HCT116 (cell line): ENCODE results near the gene MN1. TPM values are rescaled to one million over a fixed set of nuclear protein-coding genes. Genes with fewer than 3 reads are reported as not detected.

ENCODE experiments used
- ATAC-seq: fragments of 200-7000 bp; cut with Tn5 transposase; 2 replicates; pipeline ENCODE4 v1.9.1; 2020; ENCODE audit warnings: mild to moderate bottlenecking, moderate library complexity
- BruUV-seq: library from RNA; stranded (reverse); fragments of 400-500 nt; replicated peaks from 2 replicates; lab custom pipeline; 2021; lab: Mats Ljungman, UMichigan
- CTCF ChIA-PET: fragments of 300-600 bp; sonication (Branson Sonifier 250); formaldehyde crosslinking; loops from one replicate; lab custom pipeline; 2021; ENCODE audit warnings: antibody characterized with exemption; lab: Charles Lee
- POLR2A ChIA-PET: fragments of 300-600, 350-600 bp; sonication (Branson Sonifier 250); formaldehyde crosslinking; loops from one replicate; lab custom pipeline; 2021; ENCODE audit warnings: antibody characterized with exemption; lab: Charles Lee
- RAD21 ChIA-PET, 2 experiments: fragments of 300-600 bp; sonication (Branson Sonifier 250); formaldehyde crosslinking; loops; one replicate each; lab custom pipeline; 2023; ENCODE audit warnings: low total read pairs in 2 of 2; ENCODE audit not compliant: uncharacterized antibody in 2 of 2, unreplicated experiment in 2 of 2, low non-redundant PET in 1 of 2; lab: Charles Lee
- DNase-seq: peaks from one replicate; pipeline ENCODE4 v3.0.0-alpha.2; 2010; ENCODE audit warnings: low read depth, low spot score
- H2AFZ ChIP-seq: fragments of 200-600 bp; shearing (Covaris generic), sonication (generic); 2 replicates; pipeline ENCODE4 v1.6.1; 2017; ENCODE audit warnings: low read depth, mixed run types, mixed read lengths, antibody characterized with exemption, low read length; ENCODE audit not compliant: poor library complexity, severe bottlenecking
- H3K27ac ChIP-seq: 2 replicates; pipeline ENCODE4 v1.5.1; 2012; ENCODE audit warnings: low read depth, low read length
- H3K27me3 ChIP-seq: fragments of 200-600 bp; sonication (generic); 2 replicates; pipeline ENCODE4 v1.6.1; 2016; ENCODE audit warnings: mixed run types, low read length, mixed read lengths; ENCODE audit not compliant: insufficient read depth
- H3K36me3 ChIP-seq, 2 experiments: fragments of 200-500 bp in 1 of 2; fragments of 200-600 bp in 1 of 2; sonication (Bioruptor generic) in 1 of 2; sonication (generic) in 1 of 2; 2 replicates each; pipeline versions ENCODE4 v1.5.1 to v1.6.1; 2014 to 2016; ENCODE audit warnings: low read length in 2 of 2, inconsistent platforms in 1 of 2, mixed read lengths in 1 of 2, mixed run types in 1 of 2; ENCODE audit not compliant: insufficient read depth in 2 of 2, control insufficient read depth in 1 of 2
- H3K4me1 ChIP-seq, 2 experiments: fragments of 200-600 bp in 1 of 2; sonication (generic) in 1 of 2; 2 replicates each; pipeline versions ENCODE4 v1.5.1 to v1.6.1; 2012 to 2017; ENCODE audit warnings: low read length in 2 of 2, inconsistent platforms in 1 of 2, mild to moderate bottlenecking in 1 of 2, mixed read lengths in 1 of 2, mixed run types in 1 of 2, moderate library complexity in 1 of 2; ENCODE audit not compliant: insufficient read depth in 2 of 2, control insufficient read depth in 1 of 2
- H3K4me2 ChIP-seq: fragments of 200-600 bp; sonication (generic); 2 replicates; pipeline ENCODE4 v1.6.1; 2017; ENCODE audit warnings: mixed run types, low read length, mixed read lengths
- H3K4me3 ChIP-seq, 2 experiments: fragments of 200-600 bp in 1 of 2; sonication (generic) in 1 of 2; replicated peaks in 1 of 2; 2 replicates each; pipeline ENCODE4 v1.5.1; 2011 to 2016; ENCODE audit warnings: low read length in 2 of 2, control low read depth in 1 of 2, low read depth in 1 of 2, mild to moderate bottlenecking in 1 of 2, mixed read lengths in 1 of 2, mixed run types in 1 of 2
- H3K79me2 ChIP-seq: fragments of 200-600 bp; sonication (generic); 2 replicates; pipeline ENCODE4 v1.6.1; 2017; ENCODE audit warnings: mild to moderate bottlenecking, mixed run types, low read length, moderate library complexity, mixed read lengths; ENCODE audit not compliant: insufficient read depth
- H3K9ac ChIP-seq: fragments of 200-600 bp; sonication (generic); 2 replicates; pipeline ENCODE4 v1.6.1; 2016; ENCODE audit warnings: low read length, mixed read lengths
- H3K9me2 ChIP-seq: fragments of 200-600 bp; sonication (generic), shearing (Covaris generic); 2 replicates; pipeline ENCODE4 v1.6.1; 2017; ENCODE audit warnings: mixed run types, mild to moderate bottlenecking, moderate library complexity; ENCODE audit not compliant: insufficient read depth
- H3K9me3 ChIP-seq, 2 experiments: fragments of 200-500 bp in 1 of 2; fragments of 200-600 bp in 1 of 2; sonication (Bioruptor generic) in 1 of 2; sonication (generic) in 1 of 2; 2 replicates each; pipeline ENCODE4 v1.6.1; 2014 to 2017; ENCODE audit warnings: low read length in 2 of 2, mixed read lengths in 2 of 2, inconsistent platforms in 1 of 2, low read depth in 1 of 2, mild to moderate bottlenecking in 1 of 2, mixed run types in 1 of 2, moderate library complexity in 1 of 2; ENCODE audit not compliant: control insufficient read depth in 1 of 2, insufficient read depth in 1 of 2
- H4K20me1 ChIP-seq: fragments of 200-600 bp; sonication (generic), shearing (Covaris generic); 2 replicates; pipeline ENCODE4 v1.6.1; 2017; ENCODE audit warnings: mixed run types, mild to moderate bottlenecking, moderate library complexity; ENCODE audit not compliant: insufficient read depth
- CBX3 ChIP-seq: IDR thresholded peaks from 2 replicates; pipeline ENCODE4 v1.6.1; 2012; ENCODE audit warnings: low read depth
- CEBPB ChIP-seq: IDR thresholded peaks from 2 replicates; pipeline ENCODE4 v1.6.1; 2012; ENCODE audit warnings: low read depth
- EZH2 ChIP-seq: fragments of 200-600 bp; sonication (generic); IDR thresholded peaks from 2 replicates; pipeline ENCODE4 v1.6.1; 2017; ENCODE audit warnings: antibody characterized with exemption, mixed run types
- EZH2phosphoT487 ChIP-seq: fragments of 200-600 bp; IDR thresholded peaks from 2 replicates; pipeline ENCODE4 v1.6.1; 2018; ENCODE audit warnings: antibody characterized with exemption, borderline replicate concordance
- FOSL1 ChIP-seq: IDR thresholded peaks from 2 replicates; pipeline ENCODE4 v1.6.1; 2012; ENCODE audit warnings: low read depth
- JUND ChIP-seq: IDR thresholded peaks from 2 replicates; pipeline ENCODE4 v1.6.1; 2012
- POLR2A ChIP-seq: IDR thresholded peaks from 2 replicates; pipeline ENCODE4 v1.7.0; 2011; ENCODE audit warnings: borderline replicate concordance; ENCODE audit not compliant: insufficient read depth, insufficient read length; ENCODE audit errors: extremely low read depth
- POLR2AphosphoS5 ChIP-seq: IDR thresholded peaks from 2 replicates; pipeline ENCODE4 v1.6.1; 2011; ENCODE audit warnings: mild to moderate bottlenecking, low read depth, low read length, moderate library complexity
- RAD21 ChIP-seq: IDR thresholded peaks from 2 replicates; pipeline ENCODE4 v1.6.1; 2012; ENCODE audit warnings: low read depth, mild to moderate bottlenecking
- SP1 ChIP-seq: IDR thresholded peaks from 2 replicates; pipeline ENCODE4 v1.6.1; 2012; ENCODE audit warnings: low read depth
- SRF ChIP-seq: IDR thresholded peaks from 2 replicates; pipeline ENCODE4 v1.6.1; 2012; ENCODE audit warnings: low read depth
- ZFX ChIP-seq: fragments of 450-650 bp; IDR thresholded peaks from 2 replicates; pipeline ENCODE4 v1.6.1; 2017
- ZNF274 ChIP-seq: fragments of 200-500 bp; sonication (Bioruptor generic); IDR thresholded peaks from 2 replicates; pipeline ENCODE4 v1.6.1; 2014; ENCODE audit warnings: mild to moderate bottlenecking, low read depth, low read length, inconsistent platforms
- intact Hi-C: fragments of 100-400 bp; cut with micrococcal nuclease; formaldehyde crosslinking; loops from 2 replicates; pipeline ENCODE4 v1.10.0; 2022
- total RNA-seq: library from RNA; stranded (reverse); gene quantifications from one replicate; pipeline ENCODE4 v1.2.1, GENCODE V29; 2021; ENCODE audit not compliant: unreplicated experiment
- TF ChIP-seq, protein P1 (sequence below): IDR thresholded peaks from 2 replicates; pipeline ENCODE4 v1.6.1; 2012
- TF ChIP-seq, protein P2 (sequence below): IDR thresholded peaks from 2 replicates; pipeline ENCODE4 v1.6.1; 2011; ENCODE audit warnings: mild to moderate bottlenecking, low read length, moderate library complexity; ENCODE audit not compliant: insufficient replicate concordance; ENCODE audit errors: extremely low read depth
- TF ChIP-seq, protein P3 (sequence below): IDR thresholded peaks from 2 replicates; pipeline ENCODE4 v1.6.1; 2012
- TF ChIP-seq, protein P4 (sequence below), 3 experiments: fragments of 200-600 bp in 1 of 3; sonication (generic) in 1 of 3; IDR thresholded peaks in 2 of 3; conservative IDR thresholded peaks in 1 of 3; 2 replicates each; pipeline ENCODE4 v1.5.1; 2012 to 2017; ENCODE audit warnings: low read depth in 2 of 3, low read length in 2 of 3, antibody characterized with exemption in 1 of 3, borderline replicate concordance in 1 of 3, control low read depth in 1 of 3, mild to moderate bottlenecking in 1 of 3, mixed read lengths in 1 of 3, mixed run types in 1 of 3, moderate library complexity in 1 of 3; ENCODE audit not compliant: insufficient read depth in 1 of 3

The MN1 gene
- total RNA-seq, 1 experiment from 2014 or later, result 2.9 TPM

DNA sequence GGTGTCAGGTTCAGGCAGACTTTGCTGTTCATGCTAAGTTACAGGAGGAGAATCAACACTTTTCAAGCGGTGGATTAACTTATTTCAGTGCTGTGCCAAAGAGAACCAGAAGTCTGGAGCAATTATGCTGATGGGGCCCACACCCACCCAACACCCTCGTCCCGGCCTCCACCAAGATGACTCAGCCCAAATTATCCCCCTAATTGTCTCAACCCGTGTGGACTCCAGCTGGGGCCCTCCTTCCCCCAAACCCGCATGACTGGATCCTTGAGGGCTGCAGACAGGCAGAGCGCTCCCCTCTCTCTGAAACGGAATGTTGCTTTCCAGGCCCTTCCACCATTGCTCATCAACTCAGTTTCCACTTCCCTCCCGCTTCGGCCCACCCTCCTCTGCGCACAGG is 34.6 kb upstream of the MN1 start:
- Histone ChIP-seq H3K4me2 (no peak overlapping the region), H3K9me3 (no peaks in the 10 kb centered on the region), H3K79me2 (no peaks in the 10 kb centered on the region), H4K20me1 (no peaks in the 10 kb centered on the region), H3K4me1 (no peaks in the 10 kb centered on the region), H3K27me3 (no peaks in the 10 kb centered on the region), H3K9me2 (no peaks in the 10 kb centered on the region), H3K9ac (no peak overlapping the region), H3K36me3 (no peaks in the 10 kb centered on the region), H2AFZ (no peak overlapping the region), H3K27ac (no peak overlapping the region), H3K4me3 (no peak overlapping the region)
- CTCF ChIA-PET, result no interaction called here
- RAD21 ChIA-PET, result no interaction called here
- TF ChIP-seq FOSL1 (no peak), EZH2phosphoT487 (no peak), ZFX (no peak), SP1 (no peak), RAD21 (no peak), POLR2A (no peak), CEBPB (no peak), EZH2 (no peak), JUND (no peak), POLR2AphosphoS5 (no peak), SRF (no peak), CBX3 (no peak), ZNF274 (no peak)
- TF ChIP-seq, protein P1, sequence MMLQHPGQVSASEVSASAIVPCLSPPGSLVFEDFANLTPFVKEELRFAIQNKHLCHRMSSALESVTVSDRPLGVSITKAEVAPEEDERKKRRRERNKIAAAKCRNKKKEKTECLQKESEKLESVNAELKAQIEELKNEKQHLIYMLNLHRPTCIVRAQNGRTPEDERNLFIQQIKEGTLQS, result no peak
- TF ChIP-seq, protein P2, sequence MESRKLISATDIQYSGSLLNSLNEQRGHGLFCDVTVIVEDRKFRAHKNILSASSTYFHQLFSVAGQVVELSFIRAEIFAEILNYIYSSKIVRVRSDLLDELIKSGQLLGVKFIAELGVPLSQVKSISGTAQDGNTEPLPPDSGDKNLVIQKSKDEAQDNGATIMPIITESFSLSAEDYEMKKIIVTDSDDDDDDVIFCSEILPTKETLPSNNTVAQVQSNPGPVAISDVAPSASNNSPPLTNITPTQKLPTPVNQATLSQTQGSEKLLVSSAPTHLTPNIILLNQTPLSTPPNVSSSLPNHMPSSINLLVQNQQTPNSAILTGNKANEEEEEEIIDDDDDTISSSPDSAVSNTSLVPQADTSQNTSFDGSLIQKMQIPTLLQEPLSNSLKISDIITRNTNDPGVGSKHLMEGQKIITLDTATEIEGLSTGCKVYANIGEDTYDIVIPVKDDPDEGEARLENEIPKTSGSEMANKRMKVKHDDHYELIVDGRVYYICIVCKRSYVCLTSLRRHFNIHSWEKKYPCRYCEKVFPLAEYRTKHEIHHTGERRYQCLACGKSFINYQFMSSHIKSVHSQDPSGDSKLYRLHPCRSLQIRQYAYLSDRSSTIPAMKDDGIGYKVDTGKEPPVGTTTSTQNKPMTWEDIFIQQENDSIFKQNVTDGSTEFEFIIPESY, result no peak
- TF ChIP-seq, protein P3, sequence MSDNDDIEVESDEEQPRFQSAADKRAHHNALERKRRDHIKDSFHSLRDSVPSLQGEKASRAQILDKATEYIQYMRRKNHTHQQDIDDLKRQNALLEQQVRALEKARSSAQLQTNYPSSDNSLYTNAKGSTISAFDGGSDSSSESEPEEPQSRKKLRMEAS, result no peak
- TF ChIP-seq, protein P4, sequence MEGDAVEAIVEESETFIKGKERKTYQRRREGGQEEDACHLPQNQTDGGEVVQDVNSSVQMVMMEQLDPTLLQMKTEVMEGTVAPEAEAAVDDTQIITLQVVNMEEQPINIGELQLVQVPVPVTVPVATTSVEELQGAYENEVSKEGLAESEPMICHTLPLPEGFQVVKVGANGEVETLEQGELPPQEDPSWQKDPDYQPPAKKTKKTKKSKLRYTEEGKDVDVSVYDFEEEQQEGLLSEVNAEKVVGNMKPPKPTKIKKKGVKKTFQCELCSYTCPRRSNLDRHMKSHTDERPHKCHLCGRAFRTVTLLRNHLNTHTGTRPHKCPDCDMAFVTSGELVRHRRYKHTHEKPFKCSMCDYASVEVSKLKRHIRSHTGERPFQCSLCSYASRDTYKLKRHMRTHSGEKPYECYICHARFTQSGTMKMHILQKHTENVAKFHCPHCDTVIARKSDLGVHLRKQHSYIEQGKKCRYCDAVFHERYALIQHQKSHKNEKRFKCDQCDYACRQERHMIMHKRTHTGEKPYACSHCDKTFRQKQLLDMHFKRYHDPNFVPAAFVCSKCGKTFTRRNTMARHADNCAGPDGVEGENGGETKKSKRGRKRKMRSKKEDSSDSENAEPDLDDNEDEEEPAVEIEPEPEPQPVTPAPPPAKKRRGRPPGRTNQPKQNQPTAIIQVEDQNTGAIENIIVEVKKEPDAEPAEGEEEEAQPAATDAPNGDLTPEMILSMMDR (IDR thresholded peaks at IDR 0.05 in 2 of 3, conservative IDR thresholded peaks at IDR 0.05 in 1 of 3; ENCODE audit: borderline replicate concordance in 1 of 3, insufficient read depth in 1 of 3, low read depth in 2 of 3, low read length in 2 of 3), result no peak
- DNase-seq, result no peak
- BruUV-seq, result no TSS peak
- POLR2A ChIA-PET, result no interaction called here
- intact Hi-C loops, result no loop called here
- ATAC-seq, result no peak
